K562 (cell line): ENCODE data around the gene OLAH. TPM values are rescaled to one million over a fixed set of nuclear protein-coding genes. Genes with fewer than 3 reads are reported as not detected.

Experiments
- ATAC-seq: fragments of 200-7000 bp; cut with Tn5 transposase; 3 replicates; pipeline ENCODE4 v1.9.1; 2020; ENCODE audit warnings: moderate library complexity
- BruUV-seq: library from RNA; stranded (reverse); fragments of 400-500 nt; replicated peaks from 2 replicates; lab custom pipeline; 2021; lab: Mats Ljungman, UMichigan
- CTCF ChIA-PET: fragments of 300-600 bp; formaldehyde crosslinking; extraction: SDS; loops from one replicate; lab custom pipeline; 2021; ENCODE audit warnings: low intra/inter-chr PET ratio; lab: Yijun Ruan, JAX
- POLR2A ChIA-PET: fragments of 300-600, 350-650 bp; sonication (Branson Sonifier 250); formaldehyde crosslinking; extraction: SDS; loops from one replicate; lab custom pipeline; 2021; ENCODE audit warnings: antibody characterized with exemption, inconsistent platforms; lab: Yijun Ruan, JAX
- DNase-seq, 4 experiments: peaks; one replicate each; pipeline versions ENCODE4 v3.0.0 to v3.0.0-alpha.2; 2011 to 2018; ENCODE audit warnings: low spot score in 3 of 4, mixed read lengths in 3 of 4; ENCODE audit errors: extremely low read depth in 1 of 4
- FAIRE-seq: peaks from 2 replicates; lab custom pipeline; 2011; peaks lifted over from hg19 to GRCh38; lab: Jason Lieb, UNC
- H2AFZ ChIP-seq: 2 replicates; pipeline ENCODE4 v1.6.0; 2011; ENCODE audit warnings: low read depth, low read length, control low read depth, inconsistent platforms
- H3K27ac ChIP-seq: fragments of 200-600 bp; 3 replicates; pipeline ENCODE4 v1.8.0; 2011; ENCODE audit warnings: low read depth, mild to moderate bottlenecking, control low read depth, inconsistent platforms, low read length, moderate library complexity, mixed read lengths; ENCODE audit errors: extremely low read depth
- H3K27me3 ChIP-seq, 2 experiments: fragments of 300-600 bp in 1 of 2; 2 replicates in 1 of 2; 3 replicates in 1 of 2; pipeline versions ENCODE4 v1.6.0 to v1.8.0; 2011; ENCODE audit warnings: inconsistent platforms in 2 of 2, low read length in 2 of 2, mild to moderate bottlenecking in 1 of 2, mixed read lengths in 1 of 2, moderate library complexity in 1 of 2; ENCODE audit not compliant: control insufficient read depth in 2 of 2, insufficient read depth in 2 of 2
- H3K36me3 ChIP-seq: fragments of 300-600 bp; 3 replicates; pipeline ENCODE4 v1.8.0; 2011; ENCODE audit warnings: mild to moderate bottlenecking, low read length, inconsistent platforms; ENCODE audit not compliant: control insufficient read depth, insufficient read depth
- H3K4me1 ChIP-seq, 2 experiments: fragments of 200-600 bp in 1 of 2; replicated peaks in 1 of 2; 2 replicates in 1 of 2; 3 replicates in 1 of 2; pipeline versions ENCODE4 v1.5.1 to v1.8.0; 2011; ENCODE audit warnings: inconsistent platforms in 2 of 2, low read length in 2 of 2, mild to moderate bottlenecking in 1 of 2, mixed read lengths in 1 of 2, moderate library complexity in 1 of 2; ENCODE audit not compliant: control insufficient read depth in 2 of 2, insufficient read depth in 2 of 2
- H3K4me2 ChIP-seq: 2 replicates; pipeline ENCODE4 v1.6.1; 2011; ENCODE audit warnings: low read length, control low read depth, inconsistent platforms, mixed read lengths; ENCODE audit not compliant: insufficient read depth
- H3K4me3 ChIP-seq: fragments of 200-600 bp; sonication (generic), shearing (Covaris generic); 2 replicates; pipeline ENCODE4 v1.5.1; 2016; ENCODE audit warnings: control low read depth, inconsistent platforms
- H3K79me2 ChIP-seq: fragments of 200-600 bp; 3 replicates; pipeline ENCODE4 v1.8.0; 2011; ENCODE audit warnings: low read length, inconsistent platforms; ENCODE audit not compliant: control insufficient read depth, insufficient read depth
- H3K9ac ChIP-seq, 2 experiments: 2 replicates each; pipeline versions ENCODE4 v1.6.0 to v1.6.1; 2011; ENCODE audit warnings: low read depth in 2 of 2, low read length in 2 of 2, control low read depth in 1 of 2, inconsistent platforms in 1 of 2, mild to moderate bottlenecking in 1 of 2, mixed read lengths in 1 of 2; ENCODE audit not compliant: insufficient read depth in 1 of 2
- H3K9me1 ChIP-seq: one replicate; pipeline ENCODE4 v1.6.0; 2011; ENCODE audit warnings: inconsistent platforms, mild to moderate bottlenecking, low read length, moderate library complexity; ENCODE audit not compliant: control insufficient read depth, insufficient read depth
- H3K9me3 ChIP-seq: replicated peaks from 2 replicates; pipeline ENCODE4 v1.5.1; 2011; ENCODE audit warnings: low read depth, low read length, inconsistent platforms; ENCODE audit not compliant: control insufficient read depth, insufficient read depth
- H4K20me1 ChIP-seq: replicated peaks from 2 replicates; pipeline ENCODE4 v1.6.1; 2011; ENCODE audit warnings: low read length, inconsistent platforms, mixed read lengths; ENCODE audit not compliant: control insufficient read depth, insufficient read depth
- ATF7 ChIP-seq: fragments of 450-650 bp; IDR thresholded peaks from 2 replicates; pipeline ENCODE4 v1.7.1; 2014; ENCODE audit warnings: mild to moderate bottlenecking, moderate library complexity
- CHD1 ChIP-seq: fragments of 200-600 bp; sonication (generic); IDR thresholded peaks from one replicate; pipeline ENCODE4 v1.6.1; 2012; ENCODE audit warnings: mild to moderate bottlenecking, moderate library complexity, low read length, inconsistent platforms
- CTBP1 ChIP-seq: fragments of 450-650 bp; IDR thresholded peaks from 2 replicates; pipeline ENCODE4 v1.6.1; 2016; ENCODE audit warnings: borderline replicate concordance
- FOXA3 ChIP-seq, 2 experiments: fragments of 450-650 bp in 1 of 2; sonication (generic) in 1 of 2; formaldehyde crosslinking; IDR thresholded peaks in 1 of 2; conservative IDR thresholded peaks in 1 of 2; 2 replicates each; pipeline versions ENCODE4 v1.4.0 to v1.8.0; 2020 to 2022; ENCODE audit warnings: mild to moderate bottlenecking in 2 of 2, missing genetic modification reagents in 1 of 2
- KDM1A ChIP-seq, 2 experiments: fragments of 450-650 bp; IDR thresholded peaks; 2 replicates each; pipeline ENCODE4 v1.6.1; 2016; ENCODE audit warnings: mild to moderate bottlenecking in 2 of 2
- NCOA6 ChIP-seq: fragments of 450-650 bp; IDR thresholded peaks from 2 replicates; pipeline ENCODE4 v1.6.1; 2017; ENCODE audit warnings: mild to moderate bottlenecking
- NFYB ChIP-seq: IDR thresholded peaks from 2 replicates; pipeline ENCODE4 v1.6.1; 2011; ENCODE audit warnings: mild to moderate bottlenecking, moderate library complexity; ENCODE audit not compliant: insufficient read length; ENCODE audit errors: extremely low read depth
- RAD21 ChIP-seq, 2 experiments: fragments of 250-450 bp in 1 of 2; fragments of 450-650 bp in 1 of 2; sonication (Bioruptor Pico) in 1 of 2; formaldehyde crosslinking in 1 of 2; IDR thresholded peaks in 1 of 2; conservative IDR thresholded peaks in 1 of 2; 2 replicates each; pipeline versions ENCODE4 v1.4.0 to v1.8.0; 2020 to 2022; ENCODE audit warnings: mild to moderate bottlenecking in 2 of 2, moderate library complexity in 1 of 2
- RBM25 ChIP-seq: fragments of 200-400 bp; formaldehyde crosslinking; IDR thresholded peaks from 2 replicates; pipeline ENCODE4 v1.6.1; 2018; ENCODE audit warnings: low read length, low read depth, moderate library complexity; ENCODE audit not compliant: severe bottlenecking
- SOX6 ChIP-seq: fragments of 450-650 bp; IDR thresholded peaks from 2 replicates; pipeline ENCODE4 v1.6.1; 2014; ENCODE audit warnings: mild to moderate bottlenecking
- TEAD2 ChIP-seq: fragments of 450-650 bp; IDR thresholded peaks from 2 replicates; pipeline ENCODE4 v1.6.1; 2016; ENCODE audit warnings: missing genetic modification characterization, control low read depth, missing compliant biosample characterization
- ZNF445 ChIP-seq: fragments of 250-450 bp; sonication (Bioruptor Pico); IDR thresholded peaks from 2 replicates; pipeline ENCODE4 v1.4.0; 2020; ENCODE audit warnings: low read depth, mild to moderate bottlenecking, moderate library complexity
- WGBS: fragments of 100-300 bp; shearing (Covaris generic); methylation state at CpG from one replicate; pipeline ENCODE4 v1.1.6; 2016; ENCODE audit warnings: low coverage, mixed read lengths; ENCODE audit not compliant: insufficient coverage; ENCODE audit errors: missing lambda C conversion rate; 5-methylcytosine and 5-hydroxymethylcytosine counted together
- in situ Hi-C: fragments of 300-500 bp; cut with MboI; formaldehyde crosslinking; loops from 4 replicates; pipeline ENCODE4 v1.15.0; 2018; ENCODE audit warnings: inconsistent platforms, mixed read lengths
- intact Hi-C: fragments of 100-400 bp; cut with micrococcal nuclease; formaldehyde crosslinking; loops from 2 replicates; pipeline ENCODE4 v1.14.2; 2022
- polyA plus RNA-seq, 8 experiments: library from polyadenylated mRNA; depleted of rRNA in 4 of 8; stranded (reverse) in 5 of 8; unstranded in 3 of 8; fragments of >200 nt; fragmentation: Nextera tagmentation in 2 of 8; fragmentation: Illumina TruSeq in 1 of 8; extraction: Ambion mirVana in 2 of 8; extraction: Trizol in 1 of 8; gene quantifications; 2 replicates each; pipeline versions ENCODE4 v1.2.1 to v1.2.3, GENCODE V29; 2011 to 2014; ENCODE audit warnings: inconsistent platforms in 1 of 8, missing spikeins in 1 of 8
- total RNA-seq, 7 experiments: library from RNA; depleted of rRNA in 6 of 7; stranded (reverse); fragments of >200 nt in 6 of 7; fragmentation: Illumina TruSeq in 2 of 7; extraction: Trizol in 2 of 7; gene quantifications; 2 replicates each; pipeline versions ENCODE4 v1.2.1 to v1.2.3, GENCODE V29; 2011 to 2021; ENCODE audit warnings: low replicate concordance in 1 of 7

The OLAH gene
- total and polyA plus RNA-seq, 9 of the 15 experiments (the other 6 are each of a cell fraction or from before 2014, with no cell fraction given): 0.11 to 0.45 (median 0.18) TPM; not detected in 3

- CTCF ChIA-PET: no interaction called here
- DNase-seq: no peak
- POLR2A ChIA-PET: interaction anchor here (0.7 kb wide), 1 partner anchor 371 kb away, joined by 3 read pairs; no protein-coding TSS in a partner anchor
Measured at GRCh38 chr10:15083674-15084501, 40.1 kb downstream of the OLAH start.

GRCh38 chr10:15084502-15084922 is 40.8 kb downstream of the OLAH start:
- Histone ChIP-seq H3K9me3 (no peaks in the 10 kb centered on the region), H3K27ac (no peak overlapping the region), H4K20me1 (no peaks in the 10 kb centered on the region), H3K27me3 (peaks cover 11 to 44% of the 10 kb centered on the region in 2 experiments; a peak in 4 of 5 replicates), H2AFZ (peak overlapping the region; percentile 20; the same call in 1 of the 2 replicates), H3K79me2 (no peaks in the 10 kb centered on the region), H3K4me2 (peak overlapping the region; percentile 21; the same call in 1 of the 2 replicates), H3K9me1 (no peaks in the 10 kb centered on the region), H3K9ac (no peak overlapping the region), H3K36me3 (no peaks in the 10 kb centered on the region), H3K4me3 (no peak overlapping the region), H3K4me1 (peaks cover 0 to 11% of the 10 kb centered on the region in 2 experiments; a peak in 2 of 5 replicates)
- CTCF ChIA-PET: no interaction called here
- 2% methylated on average over 7 of the region's 7 CpGs for WGBS
- in situ Hi-C loops (no loop called here), intact Hi-C loops (no loop called here)
- FAIRE-seq (peak; percentile 77), DNase-seq (peak in 2 of 4 experiments; percentile 47 to 59), ATAC-seq (peak; percentile 75)
- TF ChIP-seq NFYB: peak; percentile 79
- peak; percentile 46 to 57; a peak in 3 of 4 replicates for TF ChIP-seq FOXA3 (CRISPR knock-in tag; conservative IDR thresholded peaks at IDR 0.05 in 1 of 2, IDR thresholded peaks at IDR 0.05 in 1 of 2)
- TF ChIP-seq RBM25: peak; percentile 26
- no peak for TF ChIP-seq CHD1
- TF ChIP-seq RAD21 (CRISPR knock-in tag; conservative IDR thresholded peaks at IDR 0.05 in 1 of 2, IDR thresholded peaks at IDR 0.05 in 1 of 2): peak; percentile 32 to 55; a peak in 3 of 4 replicates
- TF ChIP-seq ATF7: no peak
- 0 out of 4 replicates have a peak, but pooled peaks of 1 of the 2 experiments have one; percentile 11 for TF ChIP-seq KDM1A (IDR thresholded peaks at IDR 0.05)
- peak; percentile 55; the same call in 1 of the 2 replicates for TF ChIP-seq TEAD2 (tag)
- POLR2A ChIA-PET: no interaction called here
- no TSS peak for BruUV-seq

More at GRCh38 chr10:15083674-15084501, 40.1 kb downstream of the OLAH start:
- no peaks in the 10 kb centered on the region for H3K9me1 ChIP-seq
- H3K9me3 ChIP-seq: no peaks in the 10 kb centered on the region
- H3K27me3 ChIP-seq: peaks cover 11 to 44% of the 10 kb centered on the region in 2 experiments; a peak in 4 of 5 replicates
- no peak for FAIRE-seq
- in situ Hi-C loops: no loop called here
- no peak overlapping the region for H3K9ac ChIP-seq
- H3K27ac ChIP-seq: no peak overlapping the region
- no peaks in the 10 kb centered on the region for H3K79me2 ChIP-seq
- no peaks in the 10 kb centered on the region for H3K36me3 ChIP-seq
- H3K4me2 ChIP-seq: peak overlapping the region; percentile 21; the same call in 1 of the 2 replicates
- TF ChIP-seq CTBP1 (peak; percentile 21; the same call in 1 of the 2 replicates), ZNF445 (CRISPR knock-in tag) (no peak), NCOA6 (no peak), SOX6 (peak; percentile 31; the same call in 1 of the 2 replicates)
- no TSS peak for BruUV-seq
- no peak overlapping the region; the same call in 1 of the 2 replicates for H2AFZ ChIP-seq
- H3K4me3 ChIP-seq: no peak overlapping the region
- peaks cover 0 to 11% of the 10 kb centered on the region in 2 experiments; a peak in 2 of 5 replicates for H3K4me1 ChIP-seq
- WGBS: 18% methylated on average over 18 of the region's 18 CpGs
- no peak for ATAC-seq
- no peaks in the 10 kb centered on the region for H4K20me1 ChIP-seq
- intact Hi-C loops: no loop called here
